ENCODE results near the gene SPATS2.

Gene SPATS2

DNA sequence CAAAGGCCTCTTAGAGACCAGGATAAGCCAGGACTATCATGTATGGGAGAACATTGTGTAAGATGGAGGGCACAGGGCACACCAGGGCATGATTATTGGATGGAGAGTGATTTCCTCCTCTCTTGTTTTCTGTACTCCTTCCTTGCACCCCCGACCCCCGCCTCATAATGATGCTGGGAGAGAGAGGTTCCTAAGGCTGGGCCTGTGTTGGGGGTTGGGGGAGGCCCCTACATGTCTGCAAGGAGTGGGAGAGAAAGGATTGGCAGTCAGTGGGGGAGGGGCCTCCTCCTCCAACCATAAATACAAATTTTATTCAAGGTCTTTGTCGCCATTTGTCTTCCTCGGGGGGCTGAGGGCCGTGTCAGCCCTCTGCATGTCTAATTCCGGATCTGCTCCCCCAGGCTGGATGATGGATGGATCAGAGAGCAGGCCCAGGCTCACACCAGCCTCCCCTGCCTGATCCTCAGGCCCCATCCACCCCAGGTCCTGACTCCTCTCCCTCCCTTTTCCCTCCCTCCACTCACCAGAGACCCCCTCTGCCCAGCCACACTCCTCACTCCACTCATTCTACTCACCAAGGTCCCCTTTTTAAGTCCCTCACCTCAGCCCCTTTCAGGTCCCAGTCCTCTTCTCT is 28.3 kb upstream of the SPATS2 start:
- H3K27ac ChIP-seq = peak overlapping the region; percentile 19; the same call in 1 of the 2 replicates
- TF ChIP-seq ZFX (IDR thresholded peaks at IDR 0.05; ENCODE audit: borderline replicate concordance) (no peak), CTCF (IDR thresholded peaks at IDR 0.05) (no peak)

- peak overlapping the region; percentile 19; the same call in 1 of the 2 replicates for H3K27ac ChIP-seq
Observed at GRCh38 chr12:49339464-49339861, 27.8 kb upstream of the SPATS2 start.

GRCh38 chr12:49340095-49340870 is 27.0 kb upstream of the SPATS2 start:
- peak overlapping the region; percentile 25; the same call in 1 of the 2 replicates for H3K27ac ChIP-seq
- TF ChIP-seq CTCF (IDR thresholded peaks at IDR 0.05) = no peak
- TF ChIP-seq ZFX (IDR thresholded peaks at IDR 0.05; ENCODE audit: borderline replicate concordance) = no peak

More at GRCh38 chr12:49339464-49339861, 27.8 kb upstream of the SPATS2 start:
- no peak for TF ChIP-seq CTCF (IDR thresholded peaks at IDR 0.05)
- no peak for TF ChIP-seq ZFX (IDR thresholded peaks at IDR 0.05; ENCODE audit: borderline replicate concordance)

GRCh38 chr12:49340971-49341776 is 26.1 kb upstream of the SPATS2 start:
- TF ChIP-seq ZFX (IDR thresholded peaks at IDR 0.05; ENCODE audit: borderline replicate concordance) (no peak), CTCF (IDR thresholded peaks at IDR 0.05) (no peak)
- 0 out of 2 replicates have a peak overlapping the region, but pooled peaks have one; percentile 25 for H3K27ac ChIP-seq

DNA sequence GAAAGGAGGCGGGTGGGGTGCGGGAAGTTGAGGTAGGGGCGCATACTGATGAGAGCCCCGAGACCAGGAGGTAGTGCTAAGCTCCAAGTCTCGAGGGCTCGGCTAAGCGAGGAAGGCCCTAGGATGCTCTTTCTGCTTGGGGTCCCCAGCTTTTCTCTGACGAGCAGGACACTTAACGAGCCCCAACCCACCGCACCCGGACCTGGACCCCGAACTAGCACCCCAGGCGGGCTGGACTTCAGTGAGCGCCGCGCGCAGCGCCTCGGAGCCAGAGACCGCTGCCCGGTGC is 25.5 kb upstream of the SPATS2 start:
- TF ChIP-seq ZFX (IDR thresholded peaks at IDR 0.05; ENCODE audit: borderline replicate concordance) = no peak
- TF ChIP-seq CTCF (IDR thresholded peaks at IDR 0.05) = no peak
- H3K27ac ChIP-seq = no peak overlapping the region

- H3K27ac ChIP-seq = no peak overlapping the region
- TF ChIP-seq CTCF (IDR thresholded peaks at IDR 0.05) (peak; percentile 100), ZFX (IDR thresholded peaks at IDR 0.05; ENCODE audit: borderline replicate concordance) (no peak)
Observed at GRCh38 chr12:49342066-49342913, 25.0 kb upstream of the SPATS2 start.
